ENCODE data around the gene HOXA7.

Gene HOXA7

GRCh38 chr7:27132978-27133377, 23.5 kb downstream of the HOXA7 start:
- TF ChIP-seq CTCF (IDR thresholded peaks at IDR 0.05) = no peak

GRCh38 chr7:27132214-27132613, 24.3 kb downstream of the HOXA7 start:
- no peak for TF ChIP-seq CTCF (IDR thresholded peaks at IDR 0.05)

DNA sequence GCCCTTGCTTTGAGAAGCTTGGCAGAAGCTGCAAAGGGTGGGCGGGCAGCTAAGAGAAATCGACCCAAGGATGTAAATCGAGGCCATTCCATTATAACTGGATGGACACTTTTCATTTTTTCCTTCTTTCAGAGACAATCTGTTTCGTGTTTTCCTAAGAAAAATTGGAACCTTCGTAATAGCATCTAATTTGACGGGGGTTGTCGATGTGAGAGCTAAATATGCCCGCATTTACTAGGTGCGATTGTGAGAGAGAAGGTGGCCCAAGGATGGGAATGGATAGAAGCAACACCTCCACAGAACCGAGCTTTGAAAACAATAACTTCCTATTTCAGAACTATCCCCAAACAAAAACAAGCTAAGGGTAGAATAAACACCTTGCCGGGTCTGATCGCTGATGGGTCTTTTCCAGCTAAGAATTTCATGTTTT, 25.1 kb downstream of the HOXA7 start:
- TF ChIP-seq CTCF (IDR thresholded peaks at IDR 0.05) = no peak

DNA sequence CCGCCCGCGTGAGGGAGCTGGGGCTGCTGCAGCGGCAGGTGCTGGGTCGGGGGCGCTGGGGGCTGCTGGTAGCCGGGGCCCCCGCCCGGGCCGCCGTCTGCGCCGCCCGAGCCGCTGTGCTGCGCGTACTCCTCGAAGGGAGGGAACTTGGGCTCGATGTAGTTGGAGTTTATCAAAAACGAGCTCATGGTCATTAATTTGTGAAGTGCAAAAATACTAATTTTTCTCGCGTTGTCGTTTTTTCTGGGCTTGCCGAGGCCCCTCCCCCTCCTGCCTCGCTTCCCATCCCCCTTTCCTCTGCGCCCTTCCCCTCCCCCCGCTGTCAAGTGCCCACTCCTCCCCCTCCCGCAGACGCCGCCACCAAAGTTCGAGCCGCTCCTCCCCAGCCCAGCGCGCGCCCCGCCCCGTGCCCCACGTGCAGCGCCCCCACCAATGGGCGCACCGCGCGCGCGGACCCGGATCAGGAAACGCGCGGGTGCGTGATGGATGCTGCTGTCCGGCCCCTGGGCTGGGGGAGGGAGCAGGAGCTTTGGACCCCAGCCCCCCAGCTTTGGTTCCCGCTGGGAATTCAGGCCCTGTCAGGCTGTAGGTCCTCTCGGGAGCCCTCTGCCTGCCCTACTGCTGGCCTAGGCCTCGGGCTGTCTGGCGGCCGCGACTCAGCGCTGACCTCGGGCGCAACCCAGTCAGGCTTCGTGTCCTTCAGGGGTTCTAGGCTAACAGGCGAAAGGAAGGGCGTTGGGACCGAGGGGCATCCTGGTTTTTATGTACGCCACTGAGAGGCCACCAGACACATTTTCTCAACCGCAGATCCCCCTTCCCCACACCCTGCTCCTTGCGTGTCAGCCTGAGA, 25.7 kb downstream of the HOXA7 start, which contains the start of gene HOXA4:
Gene HOXA4 (minus strand): TSS at position 218 of the 850 bp plus-strand sequence. CDS start 24 bp downstream, at position 194.
- TF ChIP-seq CTCF (IDR thresholded peaks at IDR 0.05) = no peak

- TF ChIP-seq CTCF (IDR thresholded peaks at IDR 0.05) = no peak
These were observed 26.5 kb downstream of the HOXA7 start for GRCh38 chr7:27129729-27130539.

DNA sequence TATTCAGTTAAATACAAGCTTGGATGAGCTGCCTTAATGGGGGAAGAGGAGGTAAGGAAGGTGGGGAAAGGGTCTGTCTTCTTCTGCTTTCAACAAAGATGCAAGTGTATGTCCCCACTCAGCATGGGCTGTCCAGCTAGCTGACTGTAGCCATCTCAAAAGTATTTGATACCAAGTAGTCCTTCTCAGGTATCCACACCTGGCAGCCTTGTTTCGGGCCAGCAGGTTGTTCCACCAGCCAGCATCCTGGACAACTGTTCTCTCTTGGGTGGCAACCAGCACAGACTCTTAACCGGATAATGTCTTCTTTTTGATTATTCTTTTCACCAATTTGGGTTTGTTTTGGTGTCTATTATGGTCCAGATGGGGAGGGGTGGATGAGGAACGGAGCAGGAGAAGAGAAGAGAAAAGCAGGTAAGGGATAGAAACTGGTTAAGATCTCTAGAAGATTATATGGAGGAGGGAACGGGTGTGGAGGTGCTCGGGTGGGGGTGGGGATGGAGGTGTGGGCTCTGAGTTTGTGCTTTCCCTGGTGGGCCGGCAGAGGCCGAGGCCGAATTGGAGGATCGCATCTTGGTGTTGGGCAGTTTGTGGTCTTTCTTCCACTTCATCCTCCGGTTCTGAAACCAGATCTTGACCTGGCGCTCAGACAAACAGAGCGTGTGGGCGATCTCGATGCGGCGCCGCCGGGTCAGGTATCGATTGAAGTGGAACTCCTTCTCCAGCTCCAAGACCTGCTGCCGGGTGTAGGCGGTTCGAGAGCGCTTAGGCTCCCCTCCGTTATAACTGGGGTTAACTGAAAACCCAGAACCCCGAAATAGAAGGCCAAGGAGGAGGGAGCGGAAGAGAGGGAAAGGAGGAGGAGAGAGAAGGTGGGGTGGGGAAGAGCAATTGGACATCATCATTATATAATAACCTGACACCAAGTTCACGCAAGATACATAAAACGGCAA, 27.4 kb downstream of the HOXA7 start:
- no peak for TF ChIP-seq CTCF (IDR thresholded peaks at IDR 0.05)

DNA sequence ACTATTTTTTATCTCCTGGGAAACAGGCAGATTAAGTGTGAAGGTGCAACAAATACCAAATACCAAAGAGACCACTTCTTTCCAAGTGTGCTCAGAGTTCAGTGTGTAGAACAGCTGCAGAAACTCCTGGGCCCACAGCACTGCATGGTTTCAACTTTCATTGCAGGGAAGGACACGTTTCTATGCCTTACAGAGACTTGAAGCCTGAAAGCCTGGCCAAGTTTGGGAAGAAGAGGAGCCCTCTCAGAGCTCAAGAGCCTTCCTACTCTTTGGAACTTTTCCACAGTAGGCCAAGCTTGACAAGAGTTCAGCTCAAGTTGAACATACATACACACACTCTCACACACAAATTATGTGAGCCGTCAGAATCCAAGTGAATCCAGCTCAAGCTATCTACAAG, 28.4 kb downstream of the HOXA7 start:
- TF ChIP-seq CTCF (IDR thresholded peaks at IDR 0.05) = no peak
